B cell (primary cell): ENCODE data around the gene PHACTR4. TPM values are rescaled to one million over a fixed set of nuclear protein-coding genes. Genes with fewer than 3 reads are reported as not detected.
A peak's percentile ranks its signal among the peaks of the same experiment; 100 is the strongest.
"Not testable (repeated sequence)": the region's sequence is repeated elsewhere in the genome, so short reads cannot be mapped to it uniquely, and the experiment has no call there.

Source experiments
- ATAC-seq: fragments of 200-7000 bp; cut with Tn5 transposase; one replicate; pipeline ENCODE4 v1.10.0; 2021; ENCODE audit warnings: low read depth, mild to moderate bottlenecking, moderate number of reproducible peaks, moderate library complexity
- CTCF ChIA-PET: fragments of 350-600 bp; sonication (Branson Sonifier 250); formaldehyde crosslinking; loops from one replicate; lab custom pipeline; 2021; ENCODE audit warnings: antibody characterized with exemption, inconsistent platforms; lab: Charles Lee
- POLR2A ChIA-PET: fragments of 350-600 bp; sonication (Branson Sonifier 250); formaldehyde crosslinking; loops from one replicate; lab custom pipeline; 2021; ENCODE audit warnings: antibody characterized with exemption; lab: Charles Lee
- DNase-seq: peaks from one replicate; pipeline ENCODE4 v3.0.0; 2013
- H2AFZ ChIP-seq: 2 replicates; pipeline ENCODE4 v1.6.1; 2012; ENCODE audit warnings: mild to moderate bottlenecking, low read depth, low read length; ENCODE audit not compliant: insufficient read depth, poor library complexity, severe bottlenecking
- H3K27ac ChIP-seq, 2 donors: 1 replicate in 1 of 2; 2 replicates in 1 of 2; pipeline ENCODE4 v1.5.1; 2012 to 2013; ENCODE audit warnings: low read length in 2 of 2, mild to moderate bottlenecking in 2 of 2, moderate library complexity in 1 of 2
- H3K27me3 ChIP-seq, 4 experiments: fragments of 200-600 bp in 1 of 4; sonication (generic) in 1 of 4; replicated peaks in 1 of 4; 1 replicate in 2 of 4; 2 replicates in 2 of 4; pipeline versions ENCODE4 v1.6.1 to v1.7.0; 2013 to 2016; ENCODE audit warnings: low read length in 3 of 4, mild to moderate bottlenecking in 2 of 4, mixed read lengths in 1 of 4, moderate library complexity in 1 of 4; ENCODE audit not compliant: insufficient read depth in 4 of 4, control insufficient read depth in 3 of 4; ENCODE audit errors: control extremely low read depth in 1 of 4
- H3K36me3 ChIP-seq, 2 experiments: replicated peaks in 1 of 2; 1 replicate in 1 of 2; 2 replicates in 1 of 2; pipeline versions ENCODE4 v1.6.1 to v1.7.1; 2013; ENCODE audit warnings: low read length in 1 of 2; ENCODE audit not compliant: insufficient read depth in 2 of 2, control insufficient read depth in 1 of 2; ENCODE audit errors: control extremely low read depth in 1 of 2, extremely low read depth in 1 of 2
- H3K4me1 ChIP-seq, 2 donors: fragments of 200-600 bp in 1 of 2; sonication (generic) in 1 of 2; 1 replicate in 1 of 2; 2 replicates in 1 of 2; pipeline versions ENCODE4 v1.5.1 to v1.6.1; 2013 to 2017; ENCODE audit warnings: low read length in 2 of 2; ENCODE audit not compliant: control insufficient read depth in 2 of 2, insufficient read depth in 2 of 2
- H3K4me2 ChIP-seq: replicated peaks from 2 replicates; pipeline ENCODE3; 2012; ENCODE audit warnings: mild to moderate bottlenecking, low read depth, low read length; ENCODE audit not compliant: poor library complexity, severe bottlenecking
- H3K4me3 ChIP-seq, 5 experiments: fragments of 200-600 bp in 1 of 5; sonication (generic) in 1 of 5; 1 replicate in 3 of 5; 2 replicates in 2 of 5; pipeline versions ENCODE4 v1.5.1 to v1.7.0; 2011 to 2016; ENCODE audit warnings: low read length in 4 of 5, mild to moderate bottlenecking in 4 of 5, low read depth in 2 of 5, control low read depth in 1 of 5, moderate library complexity in 1 of 5; ENCODE audit not compliant: insufficient read depth in 1 of 5; ENCODE audit errors: control extremely low read depth in 1 of 5, extremely low read depth in 1 of 5
- H3K79me2 ChIP-seq: fragments of 200-600 bp; sonication (generic); one replicate; pipeline ENCODE4 v1.6.0; 2016; ENCODE audit warnings: low read length; ENCODE audit not compliant: control insufficient read depth, insufficient read depth
- H3K9ac ChIP-seq: fragments of 200-600 bp; sonication (generic); 2 replicates; pipeline ENCODE4 v1.6.1; 2017; ENCODE audit warnings: mild to moderate bottlenecking, low read length, moderate library complexity
- H3K9me3 ChIP-seq, 3 donors: one replicate each; pipeline versions ENCODE4 v1.6.1 to v1.7.1; 2013; ENCODE audit warnings: low read length in 2 of 3; ENCODE audit not compliant: control insufficient read depth in 2 of 3, insufficient read depth in 1 of 3; ENCODE audit errors: control extremely low read depth in 1 of 3
- H4K20me1 ChIP-seq: 2 replicates; pipeline ENCODE4 v1.6.0; 2012; ENCODE audit warnings: mild to moderate bottlenecking, low read length; ENCODE audit not compliant: insufficient read depth, control insufficient read depth, poor library complexity, severe bottlenecking
- H3K27ac Mint-ChIP-seq: one replicate; pipeline ENCODE4 v1.8.0; 2021; ENCODE audit warnings: mixed read lengths
- H3K27me3 Mint-ChIP-seq: one replicate; pipeline ENCODE4 v1.8.0; 2021; ENCODE audit warnings: mixed read lengths
- H3K4me1 Mint-ChIP-seq: one replicate; pipeline ENCODE4 v1.8.0; 2021; ENCODE audit warnings: mixed read lengths
- H3K4me3 Mint-ChIP-seq: one replicate; pipeline ENCODE4 v1.8.0; 2021; ENCODE audit warnings: mixed read lengths
- H3K9me3 Mint-ChIP-seq: one replicate; pipeline ENCODE4 v1.8.0; 2022; ENCODE audit warnings: mixed read lengths; ENCODE audit not compliant: insufficient read depth
- CTCF ChIP-seq: fragments of 200-600 bp; IDR thresholded peaks from one replicate; pipeline ENCODE4 v1.8.0; 2022; ENCODE audit warnings: antibody characterized with exemption, mild to moderate bottlenecking
- EZH2 ChIP-seq: IDR thresholded peaks from 2 replicates; pipeline ENCODE4 v1.6.1; 2012; ENCODE audit warnings: borderline replicate concordance, low read depth, mild to moderate bottlenecking, moderate library complexity, low read length; ENCODE audit not compliant: insufficient read depth, poor library complexity, severe bottlenecking
- WGBS: methylation state at CpG from one replicate; pipeline ENCODE4 v1.1.5; 2013; ENCODE audit warnings: missing lambda C conversion rate; ENCODE audit not compliant: insufficient coverage; 5-methylcytosine and 5-hydroxymethylcytosine counted together
- intact Hi-C: fragments of 100-400 bp; cut with micrococcal nuclease; formaldehyde crosslinking; loops from one replicate; pipeline ENCODE4 v1.10.0; 2022
- polyA plus RNA-seq: library from polyadenylated mRNA; depleted of rRNA; stranded (reverse); fragments of >200 nt; gene quantifications from 2 replicates; pipeline ENCODE4 v1.2.3, GENCODE V29; 2012
- total RNA-seq, 2 donors: library from RNA; stranded (reverse); fragments of 120-200 nt in 1 of 2; gene quantifications; 1 replicate in 1 of 2; 2 replicates in 1 of 2; pipeline versions ENCODE4 v1.2.3 to v1.2.4, GENCODE V29; 2013 to 2022

PHACTR4 gene
- total and polyA plus RNA-seq, 2 donors (not counting 1 experiment from before 2014, with no cell fraction given), result 9.8 to 41.6 TPM

- Mint-ChIP-seq H3K9me3 (no peaks in the 10 kb centered on the region), H3K27ac (peak overlapping the region; percentile 80), H3K4me1 (peaks cover 24% of the 10 kb centered on the region), H3K27me3 (no peaks in the 10 kb centered on the region), H3K4me3 (peak overlapping the region; percentile 97)
- DNase-seq (no peak), ATAC-seq (no peak)
- intact Hi-C loops, result loop anchor here (5.0 kb wide), 1 partner anchor 146 kb away; no protein-coding TSS in a partner anchor
- whole genome bisulfite sequencing, result 95% methylated on average over 2 of the region's 5 CpGs
- no peak overlapping the region for H3K4me3 ChIP-seq
- TF ChIP-seq EZH2 (no peak), CTCF (no peak)
- POLR2A ChIA-PET, result interaction anchor here (2.6 kb wide), 1 partner anchor 42 kb away, joined by 19 read pairs; the partner anchor contains the start of gene MED18
- no peaks in the 10 kb centered on the region for H3K9me3 ChIP-seq
- H3K4me1 ChIP-seq, result peaks cover 11 to 19% of the 10 kb centered on the region in 2 donors
- H3K27ac ChIP-seq, result peak overlapping the region in 1 of 2 donors; percentile 81
- H3K27me3 ChIP-seq, result no peaks in the 10 kb centered on the region
- H3K9ac ChIP-seq, result peak overlapping the region; percentile 92
- no peaks in the 10 kb centered on the region for H4K20me1 ChIP-seq
- CTCF ChIA-PET, result interaction anchor here (0.6 to 2.4 kb wide), 4 partner anchors 11 to 122 kb away, joined by 4 to 13 read pairs (median 6); no protein-coding TSS in a partner anchor
- peak overlapping the region; percentile 89 for H3K4me2 ChIP-seq
- H2AFZ ChIP-seq, result peak overlapping the region; percentile 100
- H3K79me2 ChIP-seq, result peaks cover 63% of the 10 kb centered on the region
- peaks cover 0 to 4% of the 10 kb centered on the region in 2 experiments for H3K36me3 ChIP-seq
Observed at GRCh38 chr1:28371010-28371377, 1.5 kb downstream of the PHACTR4 start.

- H3K36me3 ChIP-seq, H3K27ac Mint-ChIP-seq, H4K20me1 ChIP-seq, H2AFZ ChIP-seq, H3K4me3 Mint-ChIP-seq, H3K9ac ChIP-seq, DNase-seq, H3K9me3 Mint-ChIP-seq, ATAC-seq, H3K27ac ChIP-seq, H3K9me3 ChIP-seq, H3K27me3 Mint-ChIP-seq, H3K4me3 ChIP-seq, POLR2A ChIA-PET, H3K4me2 ChIP-seq, H3K27me3 ChIP-seq: not testable (repeated sequence)
- H3K79me2 ChIP-seq, result peaks cover 85% of the 10 kb centered on the region
- intact Hi-C loops, result loop anchor here (5.0 kb wide), 1 partner anchor 144 kb away; no protein-coding TSS in a partner anchor
- peaks cover 24% of the 10 kb centered on the region for H3K4me1 Mint-ChIP-seq
- CTCF ChIA-PET, result interaction anchor here (0.7 to 0.9 kb wide), 2 partner anchors 13 to 45 kb away, joined by 3 to 4 read pairs; partner anchors contain the start of gene MED18
- peaks cover 12 to 22% of the 10 kb centered on the region in 2 donors for H3K4me1 ChIP-seq
- 100% methylated on average over 6 of the region's 7 CpGs for WGBS
Observed at GRCh38 chr1:28373450-28373849, 3.9 kb downstream of the PHACTR4 start.
